Myocyte (in vitro differentiated cells): ENCODE results near the gene KIF1A. TPM values are rescaled to one million over a fixed set of nuclear protein-coding genes. Genes with fewer than 3 reads are reported as not detected.

Experiments used
- DNase-seq: peaks from one replicate; pipeline ENCODE4 v3.0.0-alpha.2; 2012; ENCODE audit warnings: low read depth
- total RNA-seq: library from RNA; depleted of rRNA; stranded (reverse); fragments of >200 nt; gene quantifications from 2 replicates; pipeline ENCODE4 v1.2.3, GENCODE V29; 2014

KIF1A gene
- total RNA-seq, 1 donor from 2014 or later: 0.16 TPM

DNA sequence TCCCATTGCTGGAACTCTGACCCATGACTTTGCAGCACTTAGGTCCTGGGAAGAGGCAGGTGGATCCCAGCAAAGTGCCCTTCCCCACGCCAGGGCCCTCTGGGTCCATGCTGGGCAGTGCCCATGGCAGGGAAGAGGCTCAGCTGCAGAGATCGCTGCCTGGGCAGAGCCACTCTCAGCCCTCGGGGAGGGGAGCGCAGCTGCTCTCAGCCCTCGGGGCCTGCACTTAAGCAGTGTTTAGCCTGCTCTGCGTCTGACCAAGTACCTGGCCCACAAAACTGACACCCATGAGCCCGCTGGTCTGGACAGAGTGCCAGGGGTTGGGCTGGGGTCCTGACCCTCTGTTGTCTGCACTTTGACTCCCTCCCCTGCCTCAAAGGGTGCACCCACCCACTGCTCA is 82.1 kb downstream of the KIF1A start:
- DNase-seq: no peak

GRCh38 chr2:240737512-240737911 is 82.5 kb downstream of the KIF1A start:
- DNase-seq: no peak

DNA sequence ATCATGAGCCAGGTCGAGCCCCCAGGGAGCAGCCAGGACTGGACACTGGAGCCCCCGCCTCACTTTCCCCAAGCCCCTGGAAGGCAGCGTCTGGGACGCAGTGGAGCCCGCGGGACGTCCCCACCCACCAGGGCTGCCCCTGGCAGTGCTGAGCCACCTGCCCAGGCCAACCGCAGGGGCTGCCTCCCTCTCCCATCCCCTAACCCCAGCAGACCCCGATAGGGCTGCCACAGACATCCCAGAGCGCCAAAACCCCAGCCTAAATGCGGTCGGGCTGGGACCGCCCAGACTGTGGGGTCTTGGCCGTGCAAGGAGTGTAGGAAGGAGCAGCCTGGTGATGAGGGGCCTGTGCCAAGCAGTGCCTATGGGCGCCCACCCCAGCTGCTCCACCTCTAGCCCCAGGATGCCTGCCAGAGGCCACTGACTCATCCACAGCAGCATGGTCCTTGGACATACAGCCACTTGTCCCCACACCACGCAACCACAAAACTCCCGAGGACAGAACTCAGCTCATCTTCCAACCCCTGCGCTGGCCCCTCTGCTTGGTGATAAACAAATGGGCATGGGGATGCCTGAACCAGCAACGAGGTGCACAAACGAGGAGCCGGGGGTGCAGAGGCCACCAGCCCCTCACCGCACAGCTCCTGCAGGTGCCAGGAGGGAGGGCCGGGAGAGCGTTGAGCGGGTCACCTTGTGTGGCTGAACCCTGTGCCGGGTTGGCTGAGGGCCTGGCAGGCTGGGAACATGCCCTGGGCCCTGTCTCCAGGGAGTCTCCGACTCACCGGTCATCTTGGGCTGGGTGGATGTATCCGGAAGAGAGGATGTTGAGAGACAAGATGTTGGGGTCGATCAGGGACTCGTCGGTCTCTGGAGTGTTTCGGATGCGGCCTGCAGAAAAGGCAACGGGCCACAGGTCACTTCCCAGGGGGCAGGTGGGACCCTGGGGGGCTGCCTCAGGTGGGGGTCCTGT is 83.5 kb downstream of the KIF1A start:
- peak; percentile 50 for DNase-seq

DNA sequence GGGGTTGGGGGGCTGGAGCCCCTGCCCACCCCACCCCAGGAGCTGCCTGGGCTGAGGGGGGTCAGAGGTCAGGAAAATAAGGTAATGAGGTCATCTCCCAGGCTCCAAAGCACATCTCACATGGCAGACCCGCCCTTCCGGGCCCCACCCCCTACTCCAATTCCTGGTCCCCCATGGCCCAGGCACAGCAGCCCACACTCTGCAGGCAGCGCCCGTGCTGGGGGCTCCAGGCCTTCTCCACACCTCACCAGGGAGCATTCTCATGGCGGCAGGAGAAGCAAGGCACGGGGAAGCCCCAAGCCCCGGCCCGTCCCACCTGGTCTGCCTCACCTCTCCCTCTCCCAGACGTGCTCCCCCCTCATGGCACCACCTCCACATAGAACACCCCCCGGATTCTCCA is 84.5 kb downstream of the KIF1A start:
- no peak for DNase-seq

GRCh38 chr2:240734756-240735155 is 85.3 kb downstream of the KIF1A start:
- DNase-seq: no peak

DNA sequence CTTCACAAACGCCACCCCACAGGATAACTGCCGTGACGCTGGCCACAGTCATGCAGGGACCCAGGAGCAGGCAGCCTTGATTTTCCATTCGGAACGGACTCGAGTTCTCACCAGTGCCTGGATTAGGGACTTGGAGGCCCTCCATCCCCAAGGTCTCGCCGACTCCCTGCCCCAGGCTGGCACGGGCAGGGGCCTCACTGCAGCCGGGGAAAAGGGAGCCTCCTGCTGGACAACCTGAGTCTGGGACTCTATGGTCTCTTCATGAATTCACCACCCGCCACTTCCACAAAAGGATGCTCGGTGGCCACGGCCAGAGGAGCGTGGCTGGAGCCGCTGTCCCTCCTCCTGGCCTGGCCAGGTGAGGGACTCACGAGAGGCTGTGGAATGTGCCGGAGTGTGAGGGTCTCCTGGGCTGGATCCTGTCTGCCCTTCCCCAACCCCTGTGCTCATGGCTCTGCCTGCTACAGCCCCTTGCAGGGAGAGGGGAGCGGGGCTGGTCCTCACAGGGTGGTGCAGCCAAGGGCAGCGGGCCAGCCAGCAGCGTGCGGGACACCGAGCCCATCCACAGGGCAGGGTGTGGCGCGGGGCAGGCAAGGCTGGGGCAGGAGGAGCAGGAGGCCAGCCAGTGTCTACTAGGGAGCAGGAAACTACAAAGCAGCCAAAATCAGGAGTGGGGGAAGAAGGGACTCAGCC is 86.1 kb downstream of the KIF1A start:
- peak; percentile 5 for DNase-seq

- DNase-seq: no peak
Measured at GRCh38 chr2:240732911-240733622, 87.0 kb downstream of the KIF1A start.

GRCh38 chr2:240732184-240732583 is 87.8 kb downstream of the KIF1A start:
- no peak for DNase-seq

- peak; percentile 58 for DNase-seq
Measured at GRCh38 chr2:240731178-240731545, 88.9 kb downstream of the KIF1A start.

DNA sequence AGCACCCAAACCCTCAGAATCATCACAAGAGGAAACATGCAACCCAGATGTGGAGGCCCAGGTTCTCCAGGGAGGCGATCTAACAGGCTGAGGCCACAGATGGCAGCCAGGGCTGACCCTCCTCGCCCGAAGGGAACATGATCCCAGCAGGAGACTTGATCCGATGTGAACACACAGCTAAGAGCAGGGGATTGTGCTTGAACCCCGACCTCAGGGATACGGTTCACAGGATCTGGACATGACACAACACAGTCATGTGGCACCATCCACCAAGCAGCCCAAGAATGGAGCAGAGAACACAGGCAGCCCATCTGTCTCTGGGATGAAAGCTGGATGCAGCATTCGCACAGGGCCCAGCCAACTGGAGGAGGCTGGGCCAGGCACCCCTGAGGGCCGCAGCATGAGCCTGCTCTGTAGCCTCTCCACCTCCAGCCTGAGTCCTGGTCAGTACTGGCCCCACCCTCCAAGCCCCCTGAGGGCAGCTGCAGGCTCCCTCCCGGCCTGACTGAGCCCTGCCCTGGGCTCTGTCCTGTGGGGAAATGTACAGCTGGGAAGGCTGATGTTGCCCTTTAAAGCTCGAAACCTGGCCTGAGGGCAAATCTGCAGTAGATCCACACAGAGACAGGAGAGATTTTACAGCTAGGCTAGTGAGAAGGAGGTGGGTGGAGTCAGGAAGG is 89.4 kb downstream of the KIF1A start:
- no peak for DNase-seq

- DNase-seq: no peak
Measured at GRCh38 chr2:240728827-240729226, 91.2 kb downstream of the KIF1A start.

GRCh38 chr2:240728361-240728760 is 91.7 kb downstream of the KIF1A start:
- no peak for DNase-seq

GRCh38 chr2:240727913-240728312 is 92.1 kb downstream of the KIF1A start:
- no peak for DNase-seq

DNA sequence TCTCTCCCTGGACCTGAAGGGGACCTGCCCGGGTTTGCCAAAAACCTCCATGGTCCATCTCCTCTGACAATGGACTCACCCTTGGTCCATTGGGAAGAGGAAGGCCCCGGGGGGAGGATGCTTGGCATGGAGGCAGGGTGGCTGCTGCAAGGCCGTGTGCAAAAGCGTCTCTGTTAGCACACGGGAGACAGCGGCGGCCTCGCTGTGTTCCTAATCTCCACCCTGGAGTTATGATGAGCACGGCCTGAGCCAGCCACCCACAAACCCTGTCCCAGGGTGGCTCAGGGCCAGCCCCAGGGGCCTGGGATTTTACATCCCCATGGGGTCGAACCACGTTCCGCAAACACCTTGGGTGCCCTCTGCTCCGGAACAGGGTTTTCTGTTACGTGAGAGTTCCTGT is 92.6 kb downstream of the KIF1A start:
- DNase-seq: no peak

DNA sequence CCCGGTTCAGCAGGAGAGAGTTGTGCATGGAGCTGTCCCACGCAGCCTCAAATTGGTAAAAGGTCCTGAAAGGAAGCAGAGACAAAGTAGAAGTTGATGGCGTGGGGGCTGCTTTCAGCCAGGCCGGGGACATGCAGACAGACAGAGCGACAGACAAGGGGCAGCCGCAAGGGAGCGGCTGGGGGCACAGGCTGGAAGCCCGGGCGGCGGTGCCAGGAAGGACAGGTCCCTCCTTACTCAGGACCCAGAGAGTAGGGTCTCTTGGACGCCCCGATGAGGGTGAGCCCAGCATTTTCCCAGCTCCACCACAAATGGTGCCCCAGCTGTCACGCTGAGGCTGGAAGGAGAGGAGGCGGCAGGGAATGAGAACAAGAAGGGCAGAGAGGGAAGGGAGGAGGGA is 93.1 kb downstream of the KIF1A start:
- DNase-seq: no peak

GRCh38 chr2:240725671-240726070 is 94.3 kb downstream of the KIF1A start:
- DNase-seq: peak; percentile 38

GRCh38 chr2:240725266-240725665 is 94.8 kb downstream of the KIF1A start:
- no peak for DNase-seq

DNA sequence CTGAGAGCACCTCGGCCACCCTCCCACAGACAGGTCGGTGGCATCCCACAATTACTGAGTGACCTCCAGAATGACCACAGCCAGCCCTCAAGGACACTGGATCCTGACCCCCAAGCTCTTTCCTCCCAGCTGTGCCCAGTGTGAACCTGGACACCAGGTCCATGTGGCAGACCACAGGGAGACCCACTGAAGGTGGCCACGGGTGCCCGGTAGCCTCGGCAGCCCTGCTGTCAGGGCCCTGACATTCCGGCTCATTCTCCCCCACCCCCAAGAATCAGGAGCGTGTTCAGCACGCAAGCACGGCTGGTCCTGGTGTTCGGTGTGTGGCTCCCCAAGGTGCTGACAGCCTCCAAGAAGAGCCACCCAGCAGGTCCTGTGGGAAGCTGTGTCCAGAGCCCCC is 95.6 kb downstream of the KIF1A start:
- DNase-seq: no peak

DNA sequence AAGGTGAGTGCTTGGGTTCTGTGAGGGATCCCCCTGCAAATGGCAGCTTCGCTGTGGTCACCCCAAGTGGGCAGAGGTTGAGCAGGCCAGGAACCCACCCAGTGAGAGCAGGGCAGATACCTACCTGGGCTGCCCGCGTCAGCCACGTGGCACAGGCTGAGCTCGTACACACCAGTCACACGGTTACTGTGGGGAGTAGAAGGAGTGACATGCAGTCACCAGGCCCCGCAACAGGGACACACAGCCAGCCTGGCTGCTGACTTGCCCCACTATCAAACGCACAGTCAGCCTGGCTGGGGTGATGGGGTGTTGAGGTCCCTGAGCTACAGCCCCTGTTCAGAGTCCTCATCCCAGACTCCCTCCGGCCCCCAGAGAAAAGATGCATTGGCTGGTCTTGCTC is 96.2 kb downstream of the KIF1A start:
- no peak for DNase-seq

DNA sequence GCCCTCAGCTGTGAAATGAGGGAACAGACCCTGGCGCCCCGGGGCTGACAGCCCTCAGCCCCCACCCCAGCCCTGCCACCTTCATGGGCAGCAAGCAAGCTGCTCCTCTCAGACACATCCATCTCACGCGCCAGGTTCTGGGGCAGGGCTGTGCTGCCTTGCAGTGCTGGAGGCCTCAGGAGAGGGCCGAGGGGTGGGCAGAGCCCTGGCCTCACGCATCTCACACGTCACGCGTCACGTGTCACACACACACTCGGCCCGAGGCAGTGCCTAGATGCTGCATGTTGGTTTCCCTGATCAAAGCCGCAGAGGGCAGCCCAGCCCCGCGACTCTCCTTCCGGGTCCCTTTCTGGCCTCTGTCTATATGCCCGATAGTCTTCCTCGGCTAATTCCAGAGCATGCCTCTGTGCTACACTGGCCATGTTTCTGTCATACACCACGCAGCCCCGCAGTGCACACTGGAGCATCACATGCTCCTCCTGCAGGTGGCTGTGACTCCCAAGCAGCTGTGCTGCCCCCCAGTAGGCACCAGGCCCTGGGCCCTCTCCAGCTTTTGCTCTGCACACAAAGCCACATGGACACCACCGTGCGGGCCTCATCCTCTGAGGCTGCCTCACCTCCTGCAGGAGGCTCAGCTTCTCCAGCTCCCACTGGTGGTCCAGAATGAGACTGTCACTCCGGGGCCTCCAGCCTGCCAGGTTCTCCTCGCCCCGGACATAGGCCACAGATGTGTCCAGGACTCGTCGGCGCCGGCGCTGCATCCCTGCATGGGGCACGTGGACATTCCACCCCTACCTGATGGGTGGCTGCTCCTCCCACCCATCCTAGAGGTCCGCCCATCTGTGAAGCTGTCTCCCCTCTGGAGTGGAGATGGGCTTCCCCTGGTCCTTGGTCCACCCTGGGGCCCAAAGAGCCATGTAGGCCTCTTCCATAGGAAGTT is 97.0 kb downstream of the KIF1A start:
- no peak for DNase-seq
